Caco-2 (cell line): ENCODE data around the gene CPO. TPM values are rescaled to one million over a fixed set of nuclear protein-coding genes. Genes with fewer than 3 reads are reported as not detected.
A peak's percentile ranks its signal among the peaks of the same experiment; 100 is the strongest.

Experiments used
- Bru-seq: library from RNA; stranded (reverse); fragments of 400-500 nt; gene quantifications from one replicate; lab custom pipeline; 2021; lab: Mats Ljungman, UMichigan
- BruChase-seq, 2 experiments: library from RNA; stranded (reverse); fragments of 400-500 nt; gene quantifications; one replicate each; lab custom pipeline; 2021; lab: Mats Ljungman, UMichigan
- BruUV-seq: library from RNA; stranded (reverse); fragments of 400-500 nt; replicated peaks from 2 replicates; lab custom pipeline; 2021; lab: Mats Ljungman, UMichigan
- CTCF ChIA-PET: fragments of 300-600 bp; sonication (Branson Sonifier 250); formaldehyde crosslinking; loops from one replicate; lab custom pipeline; 2022; ENCODE audit warnings: antibody characterized with exemption; lab: Charles Lee
- POLR2A ChIA-PET: fragments of 300-600 bp; sonication (Branson Sonifier 250); formaldehyde crosslinking; loops from one replicate; lab custom pipeline; 2022; ENCODE audit warnings: antibody characterized with exemption; lab: Charles Lee
- DNase-seq, 2 experiments: peaks; one replicate each; pipeline versions ENCODE4 v3.0.0 to v3.0.0-alpha.2; 2020 to 2022
- H3K27me3 ChIP-seq: replicated peaks from 2 replicates; pipeline ENCODE4 v1.6.0; 2011; ENCODE audit warnings: low read length; ENCODE audit not compliant: control insufficient read depth, insufficient read depth
- H3K36me3 ChIP-seq: 2 replicates; pipeline ENCODE4 v1.5.1; 2011; ENCODE audit warnings: low read length; ENCODE audit not compliant: control insufficient read depth, insufficient read depth
- H3K4me1 ChIP-seq: fragments of 250-450 bp; sonication (Bioruptor Pico); 2 replicates; pipeline ENCODE4 v1.5.1; 2020; ENCODE audit warnings: mild to moderate bottlenecking
- H3K4me3 ChIP-seq: 2 replicates; pipeline ENCODE4 v1.5.1; 2011; ENCODE audit warnings: low read depth, mild to moderate bottlenecking, control low read depth, low read length
- H3K9me3 ChIP-seq: fragments of 250-450 bp; sonication (Bioruptor Pico); 2 replicates; pipeline ENCODE4 v1.5.1; 2020; ENCODE audit warnings: mild to moderate bottlenecking, moderate library complexity
- H3K27ac Mint-ChIP-seq: one replicate; pipeline ENCODE4 v1.8.0; 2022; ENCODE audit warnings: mixed read lengths; ENCODE audit not compliant: unreplicated experiment
- H3K27me3 Mint-ChIP-seq: one replicate; pipeline ENCODE4 v1.8.0; 2022; ENCODE audit warnings: mixed read lengths; ENCODE audit not compliant: insufficient read depth, unreplicated experiment
- H3K36me3 Mint-ChIP-seq: one replicate; pipeline ENCODE4 v1.8.0; 2022; ENCODE audit warnings: mild to moderate bottlenecking, mixed read lengths; ENCODE audit not compliant: insufficient read depth, unreplicated experiment
- H3K4me1 Mint-ChIP-seq: one replicate; pipeline ENCODE4 v1.8.0; 2022; ENCODE audit warnings: low read depth, mixed read lengths; ENCODE audit not compliant: unreplicated experiment
- H3K4me3 Mint-ChIP-seq: one replicate; pipeline ENCODE4 v1.8.0; 2022; ENCODE audit warnings: mild to moderate bottlenecking, moderate library complexity, mixed read lengths; ENCODE audit not compliant: unreplicated experiment
- H3K9me3 Mint-ChIP-seq: one replicate; pipeline ENCODE4 v1.8.0; 2022; ENCODE audit warnings: mixed read lengths; ENCODE audit not compliant: unreplicated experiment
- CTCF ChIP-seq, 2 experiments: fragments of 200-600 bp in 1 of 2; IDR thresholded peaks; 1 replicate in 1 of 2; 2 replicates in 1 of 2; pipeline versions ENCODE4 v1.5.1 to v1.8.0; 2011 to 2022; ENCODE audit warnings: antibody characterized with exemption in 1 of 2, control low read depth in 1 of 2, inconsistent platforms in 1 of 2, low read depth in 1 of 2, low read length in 1 of 2, mild to moderate bottlenecking in 1 of 2, moderate library complexity in 1 of 2; ENCODE audit not compliant: insufficient read depth in 1 of 2, severe bottlenecking in 1 of 2, unreplicated experiment in 1 of 2
- intact Hi-C: fragments of 100-400 bp; cut with micrococcal nuclease; formaldehyde crosslinking; loops from one replicate; pipeline ENCODE4 v1.10.0; 2022; ENCODE audit not compliant: unreplicated experiment
- long read RNA-seq: library from polyadenylated mRNA; stranded (forward); transcript quantifications from one replicate; pipeline ENCODE4 v2.0.0, GENCODE V29; 2022
- total RNA-seq: library from RNA; stranded (reverse); gene quantifications from 2 replicates; pipeline ENCODE4 v1.2.3, GENCODE V29; 2022

CPO gene
- not detected in 2 replicates for total RNA-seq
- Bru-seq, nascent RNA: percentile 13 among the genes with signal in this experiment
- BruChase-seq, experiment 1, labeled RNA remaining after a 2-hour chase: percentile 35 among the genes with signal in this experiment
- percentile 27 among the genes with signal in this experiment for BruChase-seq, experiment 2, labeled RNA remaining after a 6-hour chase
- long read RNA-seq: 0 reads

- H3K4me1 Mint-ChIP-seq: no peaks in the 10 kb centered on the region
- H3K27me3 Mint-ChIP-seq: peaks cover 3% of the 10 kb centered on the region
- H3K27me3 ChIP-seq: no peaks in the 10 kb centered on the region
- no peaks in the 10 kb centered on the region for H3K4me1 ChIP-seq
- ChIA-PET POLR2A (no interaction called here), CTCF (no interaction called here)
- H3K4me3 Mint-ChIP-seq: no peak within 1 kb of the TSS
- no peak for TF ChIP-seq CTCF (IDR thresholded peaks at IDR 0.05; ENCODE audit: insufficient read depth in 1 of 2, low read depth in 1 of 2, low read length in 1 of 2, severe bottlenecking in 1 of 2, unreplicated experiment in 1 of 2)
- intact Hi-C loops: no loop called here
- H3K9me3 Mint-ChIP-seq: no peaks in the 10 kb centered on the region
- H3K4me3 ChIP-seq: no peak within 1 kb of the TSS
- BruUV-seq: no TSS peak
- H3K9me3 ChIP-seq: no peaks in the 10 kb centered on the region; the same call in 1 of the 2 replicates
- no peak for DNase-seq
- no peaks in the 10 kb centered on the region for H3K36me3 ChIP-seq
- no peak within 1 kb of the TSS for H3K27ac Mint-ChIP-seq
- no peaks in the 10 kb centered on the region for H3K36me3 Mint-ChIP-seq
Measured at GRCh38 chr2:206939340-206939739, at the start of gene CPO. TSS of gene CPO (plus strand) at chr2:206939518. CDS start at chr2:206939600, 82 bp downstream.

GRCh38 chr2:206890179-206890578 lies 49.1 kb upstream of the CPO start:
- no TSS peak for BruUV-seq
- no peaks in the 10 kb centered on the region for H3K9me3 Mint-ChIP-seq
- no peak overlapping the region for H3K4me3 ChIP-seq
- intact Hi-C loops: no loop called here
- H3K36me3 ChIP-seq: no peaks in the 10 kb centered on the region
- no peaks in the 10 kb centered on the region for H3K9me3 ChIP-seq
- no peak for DNase-seq
- H3K27me3 Mint-ChIP-seq: no peaks in the 10 kb centered on the region
- H3K36me3 Mint-ChIP-seq: no peaks in the 10 kb centered on the region
- TF ChIP-seq CTCF (IDR thresholded peaks at IDR 0.05; ENCODE audit: insufficient read depth in 1 of 2, low read depth in 1 of 2, low read length in 1 of 2, severe bottlenecking in 1 of 2, unreplicated experiment in 1 of 2): no peak
- POLR2A ChIA-PET: no interaction called here
- no peak overlapping the region for H3K27ac Mint-ChIP-seq
- H3K4me1 ChIP-seq: no peaks in the 10 kb centered on the region
- H3K4me3 Mint-ChIP-seq: no peak overlapping the region
- CTCF ChIA-PET: no interaction called here
- H3K27me3 ChIP-seq: no peaks in the 10 kb centered on the region
- no peaks in the 10 kb centered on the region for H3K4me1 Mint-ChIP-seq

- no peak overlapping the region for H3K27ac Mint-ChIP-seq
- no peaks in the 10 kb centered on the region for H3K9me3 Mint-ChIP-seq
- CTCF ChIA-PET: no interaction called here
- H3K4me1 ChIP-seq: no peaks in the 10 kb centered on the region
- no TSS peak for BruUV-seq
- intact Hi-C loops: no loop called here
- no peaks in the 10 kb centered on the region for H3K36me3 ChIP-seq
- DNase-seq: no peak
- no peaks in the 10 kb centered on the region for H3K9me3 ChIP-seq
- POLR2A ChIA-PET: no interaction called here
- H3K4me3 Mint-ChIP-seq: no peak overlapping the region
- no peak for TF ChIP-seq CTCF (IDR thresholded peaks at IDR 0.05; ENCODE audit: insufficient read depth in 1 of 2, low read depth in 1 of 2, low read length in 1 of 2, severe bottlenecking in 1 of 2, unreplicated experiment in 1 of 2)
- H3K36me3 Mint-ChIP-seq: no peaks in the 10 kb centered on the region
- H3K4me1 Mint-ChIP-seq: no peaks in the 10 kb centered on the region
- H3K4me3 ChIP-seq: no peak overlapping the region
- no peaks in the 10 kb centered on the region for H3K27me3 Mint-ChIP-seq
- no peaks in the 10 kb centered on the region for H3K27me3 ChIP-seq
Measured at GRCh38 chr2:206890926-206891325, 48.4 kb upstream of the CPO start.
